HG03558 (cell line): ENCODE data around the gene ADK.

Experiments used
- ATAC-seq: cut with Tn5 transposase; IDR thresholded peaks from one replicate; pipeline ENCODE4 v1.9.1; 2021; ENCODE audit warnings: moderate number of reproducible peaks; ENCODE audit not compliant: unreplicated experiment; ENCODE audit errors: extremely low read depth

The ADK gene

GRCh38 chr10:74634995-74635536, 484.0 kb downstream of the ADK start:
- ATAC-seq, result no peak

GRCh38 chr10:74635655-74636054, 484.6 kb downstream of the ADK start:
- no peak for ATAC-seq

GRCh38 chr10:74637685-74638084, 486.7 kb downstream of the ADK start:
- ATAC-seq, result no peak

GRCh38 chr10:74640134-74640921, 489.3 kb downstream of the ADK start:
- ATAC-seq, result no peak

GRCh38 chr10:74641659-74642058, 490.6 kb downstream of the ADK start:
- ATAC-seq, result no peak

- no peak for ATAC-seq
These were observed 492.0 kb downstream of the ADK start for GRCh38 chr10:74642901-74643595.

- ATAC-seq, result no peak
These were observed 492.6 kb downstream of the ADK start for GRCh38 chr10:74643596-74643975.

GRCh38 chr10:74644738-74645137, 493.7 kb downstream of the ADK start:
- no peak for ATAC-seq

GRCh38 chr10:74645692-74646091, 494.7 kb downstream of the ADK start:
- ATAC-seq, result no peak

- no peak for ATAC-seq
These were observed 499.6 kb downstream of the ADK start for GRCh38 chr10:74650613-74651012.

- ATAC-seq, result no peak
These were observed 500.5 kb downstream of the ADK start for GRCh38 chr10:74651565-74651964.

GRCh38 chr10:74652664-74653063, 501.6 kb downstream of the ADK start:
- no peak for ATAC-seq

GRCh38 chr10:74658511-74658910, 507.5 kb downstream of the ADK start:
- ATAC-seq, result no peak

- no peak for ATAC-seq
These were observed 511.6 kb downstream of the ADK start for GRCh38 chr10:74662635-74663034.

- no peak for ATAC-seq
These were observed 518.2 kb downstream of the ADK start for GRCh38 chr10:74669210-74669609.

GRCh38 chr10:74671716-74672115, 520.7 kb downstream of the ADK start:
- ATAC-seq, result no peak

GRCh38 chr10:74672430-74673165, 521.6 kb downstream of the ADK start:
- ATAC-seq, result no peak

- no peak for ATAC-seq
These were observed 523.9 kb downstream of the ADK start for GRCh38 chr10:74674927-74675326.

GRCh38 chr10:74675484-74675883, 524.5 kb downstream of the ADK start:
- no peak for ATAC-seq

- ATAC-seq, result peak; percentile 84
These were observed 526.9 kb downstream of the ADK start for GRCh38 chr10:74677951-74678350.
